ENCODE data around the gene PPP1R12A. TPM values are rescaled to one million over a fixed set of nuclear protein-coding genes. Genes with fewer than 3 reads are reported as not detected.
"Not testable (repeated sequence)": the region's sequence is repeated elsewhere in the genome, so short reads cannot be mapped to it uniquely, and the experiment has no call there.

The PPP1R12A gene
- total and polyA plus RNA-seq, 7 experiments from 2014 or later, result 72.7 to 111 (median 99.3) TPM

DNA sequence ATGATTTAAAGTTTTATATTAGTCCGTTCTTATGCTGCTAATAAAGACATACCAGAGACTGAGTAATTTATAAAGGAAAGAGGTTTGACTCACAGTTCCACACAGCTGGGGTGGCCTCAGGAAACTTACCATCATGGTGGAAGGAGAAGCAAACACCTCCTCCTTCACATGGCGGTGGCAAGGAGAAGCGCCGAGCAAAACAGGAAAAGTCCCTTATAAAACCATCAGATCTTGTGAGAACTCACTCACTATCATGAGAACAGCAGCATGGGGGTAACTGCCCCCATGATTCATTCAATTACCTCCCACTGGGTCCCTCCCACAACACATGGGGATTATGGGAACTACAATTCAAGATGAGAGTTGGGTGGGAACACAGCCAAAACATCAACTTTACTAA lies 56.4 kb downstream of the PPP1R12A start:
- H3K4me3 ChIP-seq (ENCODE audit: low read length); intact Hi-C loops (cut with micrococcal nuclease); H3K27me3 Mint-ChIP-seq; H3K27ac ChIP-seq (ENCODE audit: low read depth, low read length); ATAC-seq; DNase-seq; POLR2A ChIA-PET; H3K9me3 Mint-ChIP-seq; H3K27me3 ChIP-seq (ENCODE audit: control insufficient read depth in 2 of 2, insufficient read depth in 2 of 2, low read length in 2 of 2); H3K9me3 ChIP-seq (ENCODE audit: control insufficient read depth in 2 of 3, low read length in 3 of 3); CTCF ChIA-PET; H3K36me3 ChIP-seq (ENCODE audit: control insufficient read depth in 2 of 3, insufficient read depth in 3 of 3, low read length in 3 of 3): not testable (repeated sequence)
- H3K4me1 ChIP-seq (ENCODE audit: control insufficient read depth in 2 of 2, insufficient read depth in 2 of 2, low read length in 2 of 2), result peaks cover 19 to 29% of the 10 kb centered on the region in 2 donors
- Mint-ChIP-seq H3K27ac (peak overlapping the region in 1 of 9 donors; percentile 51), H3K4me1 (peaks cover 42 to 89% (median 74%) of the 10 kb centered on the region in 7 donors), H3K4me3 (peak overlapping the region in 1 of 10 donors; percentile 3), H3K36me3 (peaks cover 0 to 23% (median 12%) of the 10 kb centered on the region in 5 donors)

DNA sequence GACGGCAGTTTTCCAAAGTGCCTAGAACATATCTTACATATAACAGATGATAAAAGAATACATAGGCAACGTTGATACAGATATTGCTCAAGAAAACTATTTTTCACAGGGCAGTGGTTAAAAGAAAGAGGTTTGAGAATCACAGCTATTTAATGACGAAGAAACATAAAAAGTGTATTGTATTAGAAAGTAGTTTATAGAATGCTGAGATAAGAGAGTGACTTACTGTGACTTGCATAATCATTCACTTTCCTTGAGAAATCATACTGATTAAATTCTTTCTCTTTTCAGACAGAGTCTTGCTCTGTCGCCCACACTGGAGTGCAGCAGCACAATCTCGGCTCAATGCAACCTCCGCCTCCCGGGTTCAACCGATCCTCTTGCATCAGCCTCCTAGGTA lies 57.7 kb downstream of the PPP1R12A start:
- H3K27ac Mint-ChIP-seq, result no peak overlapping the region
- intact Hi-C loops (cut with micrococcal nuclease), result no loop called here
- H3K9me3 Mint-ChIP-seq, result no peaks in the 10 kb centered on the region
- no peaks in the 10 kb centered on the region for H3K27me3 Mint-ChIP-seq
- Histone ChIP-seq H3K27ac (ENCODE audit: low read depth, low read length) (no peak overlapping the region), H3K4me3 (ENCODE audit: low read length) (no peak overlapping the region), H3K36me3 (ENCODE audit: control insufficient read depth in 2 of 3, insufficient read depth in 3 of 3, low read length in 3 of 3) (no peaks in the 10 kb centered on the region), H3K9me3 (ENCODE audit: control insufficient read depth in 2 of 3, low read length in 3 of 3) (no peaks in the 10 kb centered on the region), H3K4me1 (ENCODE audit: control insufficient read depth in 2 of 2, insufficient read depth in 2 of 2, low read length in 2 of 2) (peaks cover 17 to 18% of the 10 kb centered on the region in 2 donors), H3K27me3 (ENCODE audit: control insufficient read depth in 2 of 2, insufficient read depth in 2 of 2, low read length in 2 of 2) (no peaks in the 10 kb centered on the region)
- DNase-seq (no peak), ATAC-seq (no peak)
- POLR2A ChIA-PET, result no interaction called here
- CTCF ChIA-PET, result interaction anchor here (0.6 kb wide), 1 partner anchor 312 kb away, joined by 5 read pairs; no protein-coding TSS in a partner anchor
- H3K4me3 Mint-ChIP-seq, result no peak overlapping the region
- H3K4me1 Mint-ChIP-seq, result peaks cover 38 to 90% (median 71%) of the 10 kb centered on the region in 7 donors
- H3K36me3 Mint-ChIP-seq, result peaks cover 0 to 28% (median 19%) of the 10 kb centered on the region in 5 donors

- H3K4me3 ChIP-seq (ENCODE audit: low read length), result no peak overlapping the region
- Mint-ChIP-seq H3K27ac (peak overlapping the region in 4 of 9 donors; percentile 7 to 39 (median 30)), H3K4me3 (no peak overlapping the region), H3K4me1 (peaks cover 20 to 83% (median 57%) of the 10 kb centered on the region in 7 donors), H3K36me3 (peaks cover 0 to 43% (median 34%) of the 10 kb centered on the region in 5 donors), H3K27me3 (no peaks in the 10 kb centered on the region), H3K9me3 (no peaks in the 10 kb centered on the region)
- DNase-seq (no peak), ATAC-seq (no peak)
- intact Hi-C loops (cut with micrococcal nuclease), result no loop called here
- ChIA-PET POLR2A (no interaction called here), CTCF (no interaction called here)
- peaks cover 0 to 9% of the 10 kb centered on the region in 2 donors for H3K4me1 ChIP-seq (ENCODE audit: control insufficient read depth in 2 of 2, insufficient read depth in 2 of 2, low read length in 2 of 2)
- H3K27me3 ChIP-seq (ENCODE audit: control insufficient read depth in 2 of 2, insufficient read depth in 2 of 2, low read length in 2 of 2), result no peaks in the 10 kb centered on the region
- H3K9me3 ChIP-seq (ENCODE audit: control insufficient read depth in 2 of 3, low read length in 3 of 3), result no peaks in the 10 kb centered on the region
- H3K36me3 ChIP-seq (ENCODE audit: control insufficient read depth in 2 of 3, insufficient read depth in 3 of 3, low read length in 3 of 3), result peaks cover 0 to 12% (median 0%) of the 10 kb centered on the region in 3 experiments
- H3K27ac ChIP-seq (ENCODE audit: low read depth, low read length), result no peak overlapping the region
Measured at GRCh38 chr12:79874665-79875064, 60.2 kb downstream of the PPP1R12A start.

- Mint-ChIP-seq H3K36me3 (peaks cover 0 to 53% (median 48%) of the 10 kb centered on the region in 5 donors), H3K4me3 (no peak overlapping the region), H3K9me3 (peaks cover 0 to 6% (median 0%) of the 10 kb centered on the region in 11 donors), H3K27me3 (no peaks in the 10 kb centered on the region), H3K27ac (no peak overlapping the region), H3K4me1 (peaks cover 18 to 78% (median 60%) of the 10 kb centered on the region in 7 donors)
- ATAC-seq (no peak), DNase-seq (no peak)
- no peaks in the 10 kb centered on the region for H3K9me3 ChIP-seq (ENCODE audit: control insufficient read depth in 2 of 3, low read length in 3 of 3)
- intact Hi-C loops (cut with micrococcal nuclease), result no loop called here
- H3K36me3 ChIP-seq (ENCODE audit: control insufficient read depth in 2 of 3, insufficient read depth in 3 of 3, low read length in 3 of 3), result peaks cover 0 to 17% (median 0%) of the 10 kb centered on the region in 3 experiments
- H3K27ac ChIP-seq (ENCODE audit: low read depth, low read length), result no peak overlapping the region
- peaks cover 0 to 9% of the 10 kb centered on the region in 2 donors for H3K4me1 ChIP-seq (ENCODE audit: control insufficient read depth in 2 of 2, insufficient read depth in 2 of 2, low read length in 2 of 2)
- H3K27me3 ChIP-seq (ENCODE audit: control insufficient read depth in 2 of 2, insufficient read depth in 2 of 2, low read length in 2 of 2), result no peaks in the 10 kb centered on the region
- POLR2A ChIA-PET, result no interaction called here
- no peak overlapping the region for H3K4me3 ChIP-seq (ENCODE audit: low read length)
- CTCF ChIA-PET, result no interaction called here
Measured at GRCh38 chr12:79873201-79873600, 61.7 kb downstream of the PPP1R12A start.

DNA sequence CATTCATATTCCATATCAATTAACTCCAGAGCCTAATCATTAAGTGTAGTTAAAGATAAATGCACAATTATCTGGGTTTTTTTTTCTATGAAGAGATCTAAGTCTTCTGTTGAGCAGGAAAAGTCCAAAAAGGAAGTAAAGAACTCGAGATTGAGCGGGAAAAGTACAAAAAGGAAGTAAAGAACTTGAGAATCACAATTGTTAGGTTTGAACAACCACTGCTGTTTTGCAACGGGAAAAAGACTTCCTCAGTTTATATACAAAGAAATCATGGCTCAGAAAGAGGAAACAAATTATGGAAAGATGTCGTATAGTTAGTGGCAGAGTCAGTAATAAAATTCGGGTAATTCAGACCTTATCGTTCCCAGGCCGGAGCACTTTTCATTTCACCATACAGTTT lies 63.3 kb downstream of the PPP1R12A start:
- H3K27ac ChIP-seq (ENCODE audit: low read depth, low read length), result no peak overlapping the region
- H3K36me3 ChIP-seq (ENCODE audit: control insufficient read depth in 2 of 3, insufficient read depth in 3 of 3, low read length in 3 of 3), result peaks cover 0 to 21% (median 0%) of the 10 kb centered on the region in 3 experiments
- ChIA-PET POLR2A (no interaction called here), CTCF (no interaction called here)
- H3K27me3 Mint-ChIP-seq, result no peaks in the 10 kb centered on the region
- peaks cover 4 to 68% (median 61%) of the 10 kb centered on the region in 5 donors for H3K36me3 Mint-ChIP-seq
- peaks cover 0 to 13% (median 3%) of the 10 kb centered on the region in 11 donors for H3K9me3 Mint-ChIP-seq
- H3K4me1 Mint-ChIP-seq, result peaks cover 16 to 72% (median 55%) of the 10 kb centered on the region in 7 donors
- intact Hi-C loops (cut with micrococcal nuclease), result loop anchor here in 1 of 2 donors (1.0 to 2.0 kb wide), 2 partner anchors 9 to 15 kb away; no protein-coding TSS in a partner anchor
- H3K4me3 Mint-ChIP-seq, result no peak overlapping the region
- peaks cover 0 to 6% of the 10 kb centered on the region in 2 donors for H3K4me1 ChIP-seq (ENCODE audit: control insufficient read depth in 2 of 2, insufficient read depth in 2 of 2, low read length in 2 of 2)
- ATAC-seq (no peak), DNase-seq (no peak)
- no peaks in the 10 kb centered on the region for H3K27me3 ChIP-seq (ENCODE audit: control insufficient read depth in 2 of 2, insufficient read depth in 2 of 2, low read length in 2 of 2)
- peak overlapping the region in 1 of 9 donors; percentile 38 for H3K27ac Mint-ChIP-seq
- no peak overlapping the region for H3K4me3 ChIP-seq (ENCODE audit: low read length)
- H3K9me3 ChIP-seq (ENCODE audit: control insufficient read depth in 2 of 3, low read length in 3 of 3), result no peaks in the 10 kb centered on the region

GRCh38 chr12:79870916-79871315 lies 64.0 kb downstream of the PPP1R12A start:
- Mint-ChIP-seq H3K27me3 (no peaks in the 10 kb centered on the region), H3K4me3 (no peak overlapping the region), H3K36me3 (peaks cover 4 to 71% (median 68%) of the 10 kb centered on the region in 5 donors), H3K4me1 (peaks cover 16 to 72% (median 55%) of the 10 kb centered on the region in 7 donors), H3K9me3 (peaks cover 0 to 20% (median 7%) of the 10 kb centered on the region in 11 donors), H3K27ac (no peak overlapping the region)
- Histone ChIP-seq H3K36me3 (ENCODE audit: control insufficient read depth in 2 of 3, insufficient read depth in 3 of 3, low read length in 3 of 3) (peaks cover 0 to 21% (median 0%) of the 10 kb centered on the region in 3 experiments), H3K4me3 (ENCODE audit: low read length) (no peak overlapping the region), H3K9me3 (ENCODE audit: control insufficient read depth in 2 of 3, low read length in 3 of 3) (no peaks in the 10 kb centered on the region), H3K4me1 (ENCODE audit: control insufficient read depth in 2 of 2, insufficient read depth in 2 of 2, low read length in 2 of 2) (no peaks in the 10 kb centered on the region), H3K27ac (ENCODE audit: low read depth, low read length) (no peak overlapping the region), H3K27me3 (ENCODE audit: control insufficient read depth in 2 of 2, insufficient read depth in 2 of 2, low read length in 2 of 2) (no peaks in the 10 kb centered on the region)
- ChIA-PET CTCF (no interaction called here), POLR2A (no interaction called here)
- intact Hi-C loops (cut with micrococcal nuclease), result loop anchor here in 1 of 2 donors (2.0 kb wide), 1 partner anchor 16 kb away; no protein-coding TSS in a partner anchor
- ATAC-seq (no peak), DNase-seq (no peak)

DNA sequence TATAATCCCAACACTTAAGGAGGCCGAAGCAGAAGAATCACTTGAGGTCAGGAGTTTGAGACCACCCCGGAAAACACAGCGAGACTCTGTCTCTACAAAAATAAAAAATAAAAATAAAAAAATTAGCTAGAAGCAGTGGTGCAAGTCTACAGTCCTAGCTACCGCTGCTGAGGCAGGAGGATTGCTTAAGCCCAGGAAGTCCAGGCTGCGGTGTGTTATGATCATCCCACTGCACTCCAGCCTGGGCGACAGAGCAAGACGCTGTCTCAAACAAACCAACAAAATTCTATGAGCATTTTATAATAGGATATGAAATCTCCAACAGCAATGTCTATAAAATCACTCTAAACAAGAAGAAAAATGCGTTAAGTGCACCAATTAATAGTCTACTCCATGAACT lies 75.3 kb downstream of the PPP1R12A start:
- Histone ChIP-seq H3K27ac (ENCODE audit: low read depth, low read length) (no peak overlapping the region), H3K4me1 (ENCODE audit: control insufficient read depth in 2 of 2, insufficient read depth in 2 of 2, low read length in 2 of 2) (no peaks in the 10 kb centered on the region), H3K9me3 (ENCODE audit: control insufficient read depth in 2 of 3, low read length in 3 of 3) (no peaks in the 10 kb centered on the region), H3K36me3 (ENCODE audit: control insufficient read depth in 2 of 3, insufficient read depth in 3 of 3, low read length in 3 of 3) (peaks cover 0 to 13% (median 0%) of the 10 kb centered on the region in 3 experiments), H3K27me3 (ENCODE audit: control insufficient read depth in 2 of 2, insufficient read depth in 2 of 2, low read length in 2 of 2) (no peaks in the 10 kb centered on the region), H3K4me3 (ENCODE audit: low read length) (no peak overlapping the region)
- Mint-ChIP-seq H3K27ac (no peak overlapping the region), H3K27me3 (no peaks in the 10 kb centered on the region), H3K9me3 (peaks cover 0 to 17% (median 9%) of the 10 kb centered on the region in 11 donors), H3K4me1 (peaks cover 18 to 65% (median 42%) of the 10 kb centered on the region in 7 donors), H3K36me3 (peaks cover 6 to 79% (median 64%) of the 10 kb centered on the region in 5 donors), H3K4me3 (no peak overlapping the region)
- ChIA-PET CTCF (interaction anchor here (0.6 kb wide), 1 partner anchor 324 kb away, joined by 3 read pairs; no protein-coding TSS in a partner anchor), POLR2A (no interaction called here)
- ATAC-seq (no peak), DNase-seq (no peak)
- intact Hi-C loops (cut with micrococcal nuclease), result no loop called here
